Inflammatory macrophage treated with lipopolysaccharide for 4 hours (primary cell): ENCODE data around the gene ADGRV1.
"Not testable (repeated sequence)": the region's sequence is repeated elsewhere in the genome, so short reads cannot be mapped to it uniquely, and the experiment has no call there.

ENCODE experiments used
- DNase-seq: peaks from one replicate; pipeline ENCODE4 v3.0.0-alpha.2; 2020

Gene ADGRV1

GRCh38 chr5:90912476-90912875 lies 353.9 kb downstream of the ADGRV1 start:
- DNase-seq: no peak

- no peak for DNase-seq
Measured at GRCh38 chr5:90915393-90915792, 356.8 kb downstream of the ADGRV1 start.

GRCh38 chr5:90916947-90917800 lies 358.6 kb downstream of the ADGRV1 start:
- DNase-seq: no peak

GRCh38 chr5:90917928-90918668 lies 359.5 kb downstream of the ADGRV1 start:
- DNase-seq: no peak

GRCh38 chr5:90921418-90921973 lies 362.9 kb downstream of the ADGRV1 start:
- no peak for DNase-seq

GRCh38 chr5:90924222-90924621 lies 365.6 kb downstream of the ADGRV1 start:
- not testable (repeated sequence) for DNase-seq

GRCh38 chr5:90929013-90929839 lies 370.6 kb downstream of the ADGRV1 start:
- not testable (repeated sequence) for DNase-seq

- no peak for DNase-seq
Measured at GRCh38 chr5:90930062-90930461, 371.5 kb downstream of the ADGRV1 start.

GRCh38 chr5:90930756-90931431 lies 372.3 kb downstream of the ADGRV1 start:
- DNase-seq: peak; percentile 5

- peak; percentile 60 for DNase-seq
Measured at GRCh38 chr5:90932052-90932699, 373.6 kb downstream of the ADGRV1 start.

GRCh38 chr5:90933298-90933697 lies 374.7 kb downstream of the ADGRV1 start:
- no peak for DNase-seq

GRCh38 chr5:90934091-90934719 lies 375.6 kb downstream of the ADGRV1 start:
- DNase-seq: no peak

GRCh38 chr5:90934738-90935137 lies 376.1 kb downstream of the ADGRV1 start:
- DNase-seq: no peak

- DNase-seq: no peak
Measured at GRCh38 chr5:90939211-90939610, 380.6 kb downstream of the ADGRV1 start.

GRCh38 chr5:90940227-90940995 lies 381.8 kb downstream of the ADGRV1 start:
- peak; percentile 9 for DNase-seq

- DNase-seq: no peak
Measured at GRCh38 chr5:90941002-90941720, 382.6 kb downstream of the ADGRV1 start.

- no peak for DNase-seq
Measured at GRCh38 chr5:90944116-90944515, 385.5 kb downstream of the ADGRV1 start.

GRCh38 chr5:90947667-90948066 lies 389.1 kb downstream of the ADGRV1 start:
- no peak for DNase-seq

GRCh38 chr5:90948969-90949368 lies 390.4 kb downstream of the ADGRV1 start:
- DNase-seq: no peak
